WI38 (cell line): Measurements from ENCODE around the gene TCIRG1.

Source experiments
- H3K4me3 ChIP-seq: 2 replicates; pipeline ENCODE4 v1.5.1; 2011; ENCODE audit warnings: low read depth, mild to moderate bottlenecking, control low read depth, low read length
- TF ChIP-seq, protein P1 (sequence below): IDR thresholded peaks from 2 replicates; pipeline ENCODE4 v1.5.1; 2012; ENCODE audit warnings: low read depth, mild to moderate bottlenecking, control low read depth, low read length

Gene TCIRG1

DNA sequence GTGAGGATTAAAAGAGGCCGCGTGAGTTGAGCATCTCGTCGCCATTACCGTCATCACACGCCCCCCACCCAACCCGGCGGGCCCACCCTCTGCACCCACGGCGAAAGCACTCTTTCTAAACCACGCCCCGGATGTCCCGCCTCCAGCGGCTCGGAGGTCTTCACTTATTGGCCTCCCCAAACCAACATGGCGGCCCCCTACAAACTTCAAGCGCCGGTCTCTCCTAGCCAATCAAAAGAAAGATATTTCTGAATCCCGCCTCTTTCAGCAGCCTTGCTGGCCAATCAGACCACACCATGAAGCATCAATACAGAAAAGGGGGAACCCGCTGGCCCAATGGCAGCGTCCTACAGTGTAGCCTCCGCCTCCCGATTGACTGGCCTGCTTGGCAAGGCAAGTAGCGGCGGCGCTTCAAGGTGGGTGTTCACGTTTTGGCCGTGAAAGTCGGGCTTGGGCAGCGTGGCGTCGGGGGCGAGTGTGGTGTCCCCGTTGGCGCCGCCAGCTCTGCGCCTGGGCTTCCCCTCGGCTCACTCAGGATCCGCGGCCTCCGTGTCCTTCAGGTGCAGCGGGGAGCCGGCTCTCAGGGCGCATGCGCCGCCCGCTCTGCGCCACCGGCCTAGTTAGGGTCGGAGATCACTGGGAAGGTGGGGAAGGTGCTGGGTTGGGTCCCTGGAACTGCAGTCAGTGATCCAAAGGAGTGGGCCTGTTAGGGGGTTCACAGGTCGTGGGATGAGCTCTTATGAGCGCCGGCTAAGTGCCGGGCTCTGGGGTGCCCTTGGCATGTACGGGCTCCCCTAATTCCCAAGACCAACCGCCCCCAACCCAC is 8.3 kb upstream of the TCIRG1 start, which contains the start of gene NDUFS8:
Gene NDUFS8 (plus strand): TSS at position 364 of the 826 bp plus-strand sequence. CDS start 1,471 bp downstream, outside the sequence.
- H3K4me3 ChIP-seq, result peak within 1 kb of the TSS; percentile 87
- TF ChIP-seq, protein P1, sequence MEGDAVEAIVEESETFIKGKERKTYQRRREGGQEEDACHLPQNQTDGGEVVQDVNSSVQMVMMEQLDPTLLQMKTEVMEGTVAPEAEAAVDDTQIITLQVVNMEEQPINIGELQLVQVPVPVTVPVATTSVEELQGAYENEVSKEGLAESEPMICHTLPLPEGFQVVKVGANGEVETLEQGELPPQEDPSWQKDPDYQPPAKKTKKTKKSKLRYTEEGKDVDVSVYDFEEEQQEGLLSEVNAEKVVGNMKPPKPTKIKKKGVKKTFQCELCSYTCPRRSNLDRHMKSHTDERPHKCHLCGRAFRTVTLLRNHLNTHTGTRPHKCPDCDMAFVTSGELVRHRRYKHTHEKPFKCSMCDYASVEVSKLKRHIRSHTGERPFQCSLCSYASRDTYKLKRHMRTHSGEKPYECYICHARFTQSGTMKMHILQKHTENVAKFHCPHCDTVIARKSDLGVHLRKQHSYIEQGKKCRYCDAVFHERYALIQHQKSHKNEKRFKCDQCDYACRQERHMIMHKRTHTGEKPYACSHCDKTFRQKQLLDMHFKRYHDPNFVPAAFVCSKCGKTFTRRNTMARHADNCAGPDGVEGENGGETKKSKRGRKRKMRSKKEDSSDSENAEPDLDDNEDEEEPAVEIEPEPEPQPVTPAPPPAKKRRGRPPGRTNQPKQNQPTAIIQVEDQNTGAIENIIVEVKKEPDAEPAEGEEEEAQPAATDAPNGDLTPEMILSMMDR, result no peak

DNA sequence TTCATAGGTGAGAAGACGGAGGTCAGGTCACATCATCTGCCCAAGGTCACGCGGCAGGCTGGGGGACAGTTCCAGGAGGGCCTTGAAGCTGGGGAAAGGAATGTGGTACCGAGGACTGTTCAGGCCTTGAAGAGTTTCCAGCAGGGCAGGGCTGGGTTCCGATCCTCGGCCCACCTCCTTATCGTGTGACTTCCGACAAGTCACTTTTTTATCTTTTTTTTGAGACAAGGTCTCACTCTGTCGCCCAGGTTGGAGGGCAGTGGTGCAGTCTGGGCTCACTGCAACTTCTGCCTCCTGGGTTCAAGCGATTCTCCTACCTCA is 7.7 kb upstream of the TCIRG1 start:
- peak overlapping the region; percentile 87 for H3K4me3 ChIP-seq
- TF ChIP-seq, protein P1, result no peak

DNA sequence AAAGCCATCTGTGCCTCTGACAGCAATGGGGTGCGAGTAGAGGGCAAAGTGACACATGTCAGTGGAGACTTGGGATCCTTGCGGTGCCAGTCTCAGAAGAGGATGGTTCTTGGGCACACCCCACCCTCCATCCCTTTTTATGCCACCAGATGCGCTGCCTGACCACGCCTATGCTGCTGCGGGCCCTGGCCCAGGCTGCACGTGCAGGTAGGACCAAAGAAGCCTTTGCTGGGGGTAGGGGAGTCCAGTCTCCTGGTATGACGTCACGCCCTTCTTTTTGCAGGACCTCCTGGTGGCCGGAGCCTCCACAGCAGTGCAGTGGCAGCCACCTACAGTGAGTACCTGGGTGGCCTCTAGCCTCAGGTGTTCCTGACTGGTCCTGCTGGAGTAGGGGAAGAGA is 6.8 kb upstream of the TCIRG1 start:
- no peak overlapping the region for H3K4me3 ChIP-seq
- TF ChIP-seq, protein P1, result no peak

DNA sequence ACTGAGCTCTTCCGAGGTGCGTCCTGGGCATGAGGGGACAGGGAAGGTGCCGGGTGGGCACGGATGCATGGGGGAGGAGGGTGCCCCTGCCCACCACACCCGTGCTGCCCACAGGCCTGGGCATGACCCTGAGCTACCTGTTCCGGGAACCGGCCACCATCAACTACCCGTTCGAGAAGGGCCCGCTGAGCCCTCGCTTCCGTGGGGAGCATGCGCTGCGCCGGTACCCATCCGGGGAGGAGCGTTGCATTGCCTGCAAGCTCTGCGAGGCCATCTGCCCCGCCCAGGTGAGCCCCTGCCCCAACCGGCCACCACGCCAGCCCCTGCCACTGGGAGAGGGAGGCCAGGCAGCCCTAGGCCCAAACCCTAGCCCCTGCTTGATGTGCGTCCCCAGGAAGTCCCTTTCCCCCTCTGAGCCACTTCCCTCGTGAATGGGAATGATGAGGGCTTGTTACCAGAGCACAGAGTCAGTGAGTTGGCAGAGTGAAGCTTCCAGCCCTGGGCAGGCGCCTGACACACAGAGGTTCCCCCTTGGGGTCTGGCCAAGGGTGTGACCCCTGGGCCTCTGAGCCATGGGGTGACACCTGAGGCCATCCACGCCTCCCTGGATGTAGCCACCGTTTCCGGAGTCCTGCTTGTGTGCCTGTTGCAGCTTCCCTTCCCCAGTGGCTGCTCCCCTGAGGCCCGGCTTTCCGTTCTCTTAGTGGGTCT is 5.7 kb upstream of the TCIRG1 start:
- H3K4me3 ChIP-seq, result no peak overlapping the region
- TF ChIP-seq, protein P1, result no peak

DNA sequence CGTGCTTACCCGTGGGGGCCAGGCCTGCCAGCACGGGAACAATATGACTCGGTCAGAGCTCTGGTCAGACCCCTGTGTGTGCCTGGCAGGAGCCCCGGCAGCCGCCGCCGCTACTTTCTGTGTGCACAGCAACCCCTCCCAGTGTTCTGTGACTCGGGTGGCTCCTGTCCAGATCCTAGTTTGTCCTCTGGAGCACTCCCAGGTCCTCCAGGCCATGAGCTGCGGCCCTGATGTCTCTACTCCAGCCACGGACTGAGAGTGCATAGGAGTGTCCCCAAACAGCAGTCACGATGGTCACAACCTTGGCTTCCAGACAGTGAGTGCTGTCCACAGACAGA is 5.1 kb upstream of the TCIRG1 start:
- no peak overlapping the region for H3K4me3 ChIP-seq
- TF ChIP-seq, protein P1, result no peak

DNA sequence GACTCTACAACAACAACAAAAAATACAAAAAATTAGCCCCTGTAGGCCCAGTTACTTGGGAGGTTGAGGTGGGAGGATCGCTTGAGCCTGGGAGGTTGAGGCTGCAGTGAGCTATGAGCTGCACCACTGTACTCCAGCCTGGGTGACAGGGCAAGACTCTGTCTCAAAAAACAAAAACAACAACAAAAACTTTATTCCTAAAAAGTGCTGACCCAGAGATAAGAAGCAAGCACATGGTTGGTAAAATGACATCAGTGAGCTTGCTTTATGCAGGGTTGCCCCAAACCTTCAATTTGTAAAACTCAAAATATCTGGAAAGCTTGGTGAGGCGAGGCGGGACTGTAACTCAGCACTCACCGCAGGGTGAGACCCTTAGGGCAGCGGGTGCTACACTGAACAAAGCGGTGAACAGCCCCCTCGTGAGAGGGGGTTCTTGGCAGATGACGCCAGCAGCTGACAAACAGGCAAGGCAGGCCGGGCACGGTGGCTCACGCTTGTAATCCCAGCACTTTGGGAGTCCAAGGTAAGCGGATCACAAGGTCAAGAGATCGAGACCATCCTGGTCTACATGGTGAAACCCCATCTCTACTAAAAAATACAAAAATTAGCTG is 3.5 kb upstream of the TCIRG1 start:
- TF ChIP-seq, protein P1, result no peak
- no peak overlapping the region for H3K4me3 ChIP-seq
